DMS153 (cell line): ENCODE data around the gene TTC21A.
A peak's percentile ranks its signal among the peaks of the same experiment; 100 is the strongest.

Source experiments
- DNase-seq: peaks from one replicate; lab custom pipeline; 2025; lab: John Stamatoyannopoulos, UW

The TTC21A gene

GRCh38 chr3:39180546-39181346 is 73.3 kb downstream of the TTC21A start:
- DNase-seq: peak; percentile 74

GRCh38 chr3:39181408-39182335 is 74.2 kb downstream of the TTC21A start:
- DNase-seq: no peak

DNA sequence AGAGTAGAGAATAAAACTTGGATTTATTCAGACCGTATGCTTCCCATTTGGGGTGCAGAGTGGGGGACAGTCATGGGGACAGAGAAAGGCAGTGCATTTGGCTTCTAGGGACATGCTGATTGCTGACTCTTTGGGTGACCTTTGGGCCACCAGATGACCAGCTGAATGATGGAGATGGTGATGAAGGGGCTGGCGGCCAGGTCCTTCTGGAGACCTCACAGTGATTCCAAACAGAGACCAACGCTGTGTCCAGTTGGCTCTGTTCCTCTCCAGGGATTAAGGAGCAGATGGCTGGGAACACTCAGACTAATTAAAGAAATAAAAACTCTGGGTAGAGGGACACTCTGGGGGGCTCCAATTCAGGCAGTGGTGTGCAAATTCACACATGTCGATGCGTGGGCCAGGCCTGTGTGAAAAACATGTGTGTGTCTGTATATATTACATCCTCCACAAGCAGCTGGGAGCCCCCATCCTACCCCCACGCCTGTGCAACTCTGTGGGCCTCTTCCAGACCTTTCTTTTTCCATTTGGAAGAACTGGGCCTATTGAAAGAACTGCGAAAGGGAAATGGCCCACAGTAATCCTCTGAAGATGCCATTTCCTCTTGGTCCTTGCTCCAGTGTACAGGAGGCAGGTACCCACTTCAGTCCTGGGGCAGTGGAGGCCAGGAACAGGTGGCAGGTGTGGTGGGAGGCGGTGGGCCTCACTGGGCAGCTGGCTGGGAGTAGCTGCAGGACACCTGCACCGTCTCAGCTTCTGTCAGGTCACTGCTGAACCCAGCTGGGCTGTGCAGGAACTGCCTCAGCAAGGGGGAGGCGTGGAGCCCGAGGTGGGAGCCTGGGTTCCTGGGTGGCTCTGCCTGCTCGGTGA is 76.0 kb downstream of the TTC21A start:
- DNase-seq: no peak

- no peak for DNase-seq
These were observed 76.8 kb downstream of the TTC21A start for GRCh38 chr3:39184081-39184967.

GRCh38 chr3:39184968-39185285 is 77.4 kb downstream of the TTC21A start:
- DNase-seq: no peak

- no peak for DNase-seq
These were observed 78.0 kb downstream of the TTC21A start for GRCh38 chr3:39185326-39185958.

DNA sequence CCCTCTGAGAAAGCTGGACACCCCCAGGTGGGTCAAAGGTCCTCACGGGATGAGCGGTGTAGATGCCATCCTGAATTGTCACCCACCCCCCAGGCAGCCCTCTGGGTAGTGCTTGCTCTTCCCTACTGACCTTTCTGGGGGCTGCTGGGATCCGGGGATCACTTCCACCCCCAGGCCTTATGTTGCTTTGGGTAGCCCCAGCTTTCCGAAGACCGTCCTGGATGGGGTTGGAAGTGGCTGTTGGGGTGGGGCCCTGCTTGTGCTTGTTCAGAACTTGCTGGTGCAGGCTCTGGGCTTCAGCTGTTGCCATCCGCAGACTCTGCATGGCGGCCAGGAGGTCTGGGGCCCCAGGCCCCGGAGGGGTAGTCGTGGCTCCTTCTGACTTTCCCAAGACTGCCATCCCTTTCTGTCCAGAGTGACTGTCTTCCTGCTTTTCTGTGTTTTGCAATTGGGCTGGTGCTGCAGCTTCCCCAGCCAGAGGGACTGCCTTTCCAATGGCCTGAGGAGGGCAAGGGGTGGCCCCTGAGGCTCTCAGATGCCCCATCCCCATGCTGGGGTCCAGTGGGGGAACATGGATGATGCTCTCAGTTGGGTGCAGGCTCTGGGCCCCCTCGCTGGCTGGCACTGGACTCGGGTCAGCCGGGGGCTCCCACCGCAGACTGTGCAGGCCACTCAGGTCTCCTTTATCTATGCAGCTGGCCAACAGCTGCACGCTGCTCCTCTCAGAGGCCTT is 78.6 kb downstream of the TTC21A start:
- no peak for DNase-seq

GRCh38 chr3:39186692-39187151 is 79.2 kb downstream of the TTC21A start:
- no peak for DNase-seq

- no peak for DNase-seq
These were observed 80.1 kb downstream of the TTC21A start for GRCh38 chr3:39187372-39188155.
